HEK293 (cell line): ENCODE data around the gene TP53BP1.

Experiments used
- GLIS2 ChIP-seq: fragments of 450-650 bp; formaldehyde crosslinking; IDR thresholded peaks from 2 replicates; pipeline ENCODE4 v1.5.1; 2016; ENCODE audit warnings: missing biosample characterization, missing genetic modification characterization
- KLF1 ChIP-seq: fragments of 450-650 bp; formaldehyde crosslinking; IDR thresholded peaks from 2 replicates; pipeline ENCODE4 v1.5.1; 2016; ENCODE audit warnings: missing biosample characterization, missing genetic modification characterization
- KLF16 ChIP-seq: fragments of 450-650 bp; formaldehyde crosslinking; IDR thresholded peaks from 2 replicates; pipeline ENCODE4 v1.5.1; 2017; ENCODE audit warnings: missing biosample characterization, missing genetic modification characterization
- KLF17 ChIP-seq: fragments of 450-650 bp; formaldehyde crosslinking; IDR thresholded peaks from 2 replicates; pipeline ENCODE4 v1.5.1; 2016; ENCODE audit warnings: missing biosample characterization, missing genetic modification characterization
- PRDM10 ChIP-seq: fragments of 450-650 bp; formaldehyde crosslinking; IDR thresholded peaks from 2 replicates; pipeline ENCODE4 v1.5.1; 2016; ENCODE audit warnings: missing biosample characterization, missing genetic modification characterization
- YY1 ChIP-seq: fragments of 450-650 bp; formaldehyde crosslinking; IDR thresholded peaks from 2 replicates; pipeline ENCODE4 v1.5.1; 2018; ENCODE audit warnings: missing biosample characterization, missing genetic modification characterization
- YY2 ChIP-seq: fragments of 450-650 bp; formaldehyde crosslinking; IDR thresholded peaks from 2 replicates; pipeline ENCODE4 v1.5.1; 2016; ENCODE audit warnings: missing biosample characterization, missing genetic modification characterization
- ZBTB20 ChIP-seq: fragments of 450-650 bp; formaldehyde crosslinking; IDR thresholded peaks from 2 replicates; pipeline ENCODE4 v1.5.1; 2016; ENCODE audit warnings: missing biosample characterization, missing genetic modification characterization
- ZBTB7A ChIP-seq: fragments of 450-650 bp; formaldehyde crosslinking; IDR thresholded peaks from 2 replicates; pipeline ENCODE4 v1.5.1; 2016; ENCODE audit warnings: low read depth, missing biosample characterization, missing genetic modification characterization
- ZEB2 ChIP-seq: fragments of 450-650 bp; formaldehyde crosslinking; IDR thresholded peaks from 2 replicates; pipeline ENCODE4 v1.5.1; 2016; ENCODE audit warnings: missing biosample characterization, missing genetic modification characterization
- ZNF169 ChIP-seq: fragments of 450-650 bp; formaldehyde crosslinking; IDR thresholded peaks from 2 replicates; pipeline ENCODE4 v1.5.1; 2016; ENCODE audit warnings: missing biosample characterization, missing genetic modification characterization
- ZNF18 ChIP-seq: fragments of 450-650 bp; formaldehyde crosslinking; IDR thresholded peaks from 2 replicates; pipeline ENCODE4 v1.5.1; 2016; ENCODE audit warnings: missing biosample characterization, missing genetic modification characterization
- ZNF23 ChIP-seq: fragments of 450-650 bp; formaldehyde crosslinking; IDR thresholded peaks from 2 replicates; pipeline ENCODE4 v1.5.1; 2016; ENCODE audit warnings: missing biosample characterization, missing genetic modification characterization, borderline replicate concordance
- ZNF266 ChIP-seq: fragments of 450-650 bp; formaldehyde crosslinking; IDR thresholded peaks from 2 replicates; pipeline ENCODE4 v1.5.1; 2016; ENCODE audit warnings: missing biosample characterization, missing genetic modification characterization, low read depth
- ZNF335 ChIP-seq: fragments of 450-650 bp; formaldehyde crosslinking; conservative IDR thresholded peaks from 2 replicates; pipeline ENCODE4 v1.5.1; 2016; ENCODE audit warnings: missing biosample characterization, missing genetic modification characterization
- ZNF341 ChIP-seq: fragments of 450-650 bp; formaldehyde crosslinking; IDR thresholded peaks from 2 replicates; pipeline ENCODE4; 2016; ENCODE audit warnings: low read depth, missing biosample characterization, missing genetic modification characterization
- ZNF488 ChIP-seq: fragments of 450-650 bp; formaldehyde crosslinking; IDR thresholded peaks from 2 replicates; pipeline ENCODE4 v1.5.1; 2016; ENCODE audit warnings: missing biosample characterization, missing genetic modification characterization
- ZNF501 ChIP-seq: fragments of 450-650 bp; formaldehyde crosslinking; IDR thresholded peaks from 2 replicates; pipeline ENCODE4 v1.5.1; 2016; ENCODE audit warnings: missing biosample characterization, missing genetic modification characterization
- ZNF843 ChIP-seq: fragments of 450-650 bp; formaldehyde crosslinking; IDR thresholded peaks from 2 replicates; pipeline ENCODE4 v1.5.1; 2016; ENCODE audit warnings: missing biosample characterization, missing genetic modification characterization
- ZSCAN5A ChIP-seq: fragments of 450-650 bp; formaldehyde crosslinking; IDR thresholded peaks from 2 replicates; pipeline ENCODE4 v1.5.1; 2016; ENCODE audit warnings: missing biosample characterization, missing genetic modification characterization
- ZXDB ChIP-seq: fragments of 450-650 bp; formaldehyde crosslinking; IDR thresholded peaks from 2 replicates; pipeline ENCODE4 v1.5.1; 2016; ENCODE audit warnings: missing biosample characterization, missing genetic modification characterization
- TF ChIP-seq, protein P1 (sequence below): fragments of 450-650 bp; formaldehyde crosslinking; IDR thresholded peaks from 2 replicates; pipeline ENCODE4 v1.5.1; 2016; ENCODE audit warnings: missing biosample characterization, missing genetic modification characterization
- TF ChIP-seq, protein P2 (sequence below): fragments of 450-650 bp; formaldehyde crosslinking; IDR thresholded peaks from 2 replicates; pipeline ENCODE4 v1.5.1; 2017; ENCODE audit warnings: missing biosample characterization, missing genetic modification characterization
- TF ChIP-seq, protein P3 (sequence below): fragments of 450-650 bp; formaldehyde crosslinking; IDR thresholded peaks from 2 replicates; pipeline ENCODE4 v1.5.1; 2016; ENCODE audit warnings: missing biosample characterization, missing genetic modification characterization

TP53BP1 gene

GRCh38 chr15:43510200-43511011, 17.4 kb upstream of the TP53BP1 start (continued):
- TF ChIP-seq KLF1 (tag by site-specific recombination), result peak; percentile 94
- 0 out of 2 replicates have a peak, but pooled peaks have one; percentile 15 for TF ChIP-seq ZNF501 (tag by site-specific recombination)
- peak; percentile 41 for TF ChIP-seq ZNF341 (tag by site-specific recombination)
- peak; percentile 72 for TF ChIP-seq ZXDB
- no peak for TF ChIP-seq ZNF266 (tag by site-specific recombination)
- TF ChIP-seq, protein P1, sequence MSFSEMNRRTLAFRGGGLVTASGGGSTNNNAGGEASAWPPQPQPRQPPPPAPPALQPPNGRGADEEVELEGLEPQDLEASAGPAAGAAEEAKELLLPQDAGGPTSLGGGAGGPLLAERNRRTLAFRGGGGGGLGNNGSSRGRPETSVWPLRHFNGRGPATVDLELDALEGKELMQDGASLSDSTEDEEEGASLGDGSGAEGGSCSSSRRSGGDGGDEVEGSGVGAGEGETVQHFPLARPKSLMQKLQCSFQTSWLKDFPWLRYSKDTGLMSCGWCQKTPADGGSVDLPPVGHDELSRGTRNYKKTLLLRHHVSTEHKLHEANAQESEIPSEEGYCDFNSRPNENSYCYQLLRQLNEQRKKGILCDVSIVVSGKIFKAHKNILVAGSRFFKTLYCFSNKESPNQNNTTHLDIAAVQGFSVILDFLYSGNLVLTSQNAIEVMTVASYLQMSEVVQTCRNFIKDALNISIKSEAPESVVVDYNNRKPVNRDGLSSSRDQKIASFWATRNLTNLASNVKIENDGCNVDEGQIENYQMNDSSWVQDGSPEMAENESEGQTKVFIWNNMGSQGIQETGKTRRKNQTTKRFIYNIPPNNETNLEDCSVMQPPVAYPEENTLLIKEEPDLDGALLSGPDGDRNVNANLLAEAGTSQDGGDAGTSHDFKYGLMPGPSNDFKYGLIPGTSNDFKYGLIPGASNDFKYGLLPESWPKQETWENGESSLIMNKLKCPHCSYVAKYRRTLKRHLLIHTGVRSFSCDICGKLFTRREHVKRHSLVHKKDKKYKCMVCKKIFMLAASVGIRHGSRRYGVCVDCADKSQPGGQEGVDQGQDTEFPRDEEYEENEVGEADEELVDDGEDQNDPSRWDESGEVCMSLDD (tag by site-specific recombination), result 0 out of 2 replicates have a peak, but pooled peaks have one; percentile 19
- no peak for TF ChIP-seq ZNF169 (tag by site-specific recombination)
- TF ChIP-seq ZNF23 (tag by site-specific recombination), result no peak
- TF ChIP-seq ZBTB20, result peak; percentile 50; the same call in 1 of the 2 replicates
- peak; percentile 36; the same call in 1 of the 2 replicates for TF ChIP-seq ZNF843 (tag by site-specific recombination)
- TF ChIP-seq, protein P2, sequence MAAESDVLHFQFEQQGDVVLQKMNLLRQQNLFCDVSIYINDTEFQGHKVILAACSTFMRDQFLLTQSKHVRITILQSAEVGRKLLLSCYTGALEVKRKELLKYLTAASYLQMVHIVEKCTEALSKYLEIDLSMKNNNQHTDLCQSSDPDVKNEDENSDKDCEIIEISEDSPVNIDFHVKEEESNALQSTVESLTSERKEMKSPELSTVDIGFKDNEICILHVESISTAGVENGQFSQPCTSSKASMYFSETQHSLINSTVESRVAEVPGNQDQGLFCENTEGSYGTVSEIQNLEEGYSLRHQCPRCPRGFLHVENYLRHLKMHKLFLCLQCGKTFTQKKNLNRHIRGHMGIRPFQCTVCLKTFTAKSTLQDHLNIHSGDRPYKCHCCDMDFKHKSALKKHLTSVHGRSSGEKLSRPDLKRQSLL (tag by site-specific recombination), result no peak
- peak; percentile 81 for TF ChIP-seq GLIS2
- TF ChIP-seq, protein P3, sequence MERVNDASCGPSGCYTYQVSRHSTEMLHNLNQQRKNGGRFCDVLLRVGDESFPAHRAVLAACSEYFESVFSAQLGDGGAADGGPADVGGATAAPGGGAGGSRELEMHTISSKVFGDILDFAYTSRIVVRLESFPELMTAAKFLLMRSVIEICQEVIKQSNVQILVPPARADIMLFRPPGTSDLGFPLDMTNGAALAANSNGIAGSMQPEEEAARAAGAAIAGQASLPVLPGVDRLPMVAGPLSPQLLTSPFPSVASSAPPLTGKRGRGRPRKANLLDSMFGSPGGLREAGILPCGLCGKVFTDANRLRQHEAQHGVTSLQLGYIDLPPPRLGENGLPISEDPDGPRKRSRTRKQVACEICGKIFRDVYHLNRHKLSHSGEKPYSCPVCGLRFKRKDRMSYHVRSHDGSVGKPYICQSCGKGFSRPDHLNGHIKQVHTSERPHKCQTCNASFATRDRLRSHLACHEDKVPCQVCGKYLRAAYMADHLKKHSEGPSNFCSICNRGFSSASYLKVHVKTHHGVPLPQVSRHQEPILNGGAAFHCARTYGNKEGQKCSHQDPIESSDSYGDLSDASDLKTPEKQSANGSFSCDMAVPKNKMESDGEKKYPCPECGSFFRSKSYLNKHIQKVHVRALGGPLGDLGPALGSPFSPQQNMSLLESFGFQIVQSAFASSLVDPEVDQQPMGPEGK (tag by site-specific recombination), result peak; percentile 98
- peak; percentile 94 for TF ChIP-seq PRDM10 (tag by site-specific recombination)
- peak; percentile 95 for TF ChIP-seq ZNF335 (tag by site-specific recombination)
- no peak for TF ChIP-seq ZNF18 (tag by site-specific recombination)
- no peak for TF ChIP-seq ZSCAN5A (tag by site-specific recombination)
- no peak; the same call in 1 of the 2 replicates for TF ChIP-seq ZEB2 (tag by site-specific recombination)
- TF ChIP-seq KLF17 (tag by site-specific recombination), result 0 out of 2 replicates have a peak, but pooled peaks have one; percentile 14
- 0 out of 2 replicates have a peak, but pooled peaks have one; percentile 56 for TF ChIP-seq YY2
- TF ChIP-seq ZBTB7A, result no peak
- TF ChIP-seq ZNF488 (tag by site-specific recombination), result no peak
- peak; percentile 70; the same call in 1 of the 2 replicates for TF ChIP-seq YY1
- peak; percentile 69 for TF ChIP-seq KLF16 (tag by site-specific recombination)
